ENCODE results near the gene EIF4EBP2. TPM values are rescaled to one million over a fixed set of nuclear protein-coding genes. Genes with fewer than 3 reads are reported as not detected.
A peak's percentile ranks its signal among the peaks of the same experiment; 100 is the strongest.

EIF4EBP2 gene, protein sequence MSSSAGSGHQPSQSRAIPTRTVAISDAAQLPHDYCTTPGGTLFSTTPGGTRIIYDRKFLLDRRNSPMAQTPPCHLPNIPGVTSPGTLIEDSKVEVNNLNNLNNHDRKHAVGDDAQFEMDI
- total RNA-seq (2022) (166 and 168 TPM in 2 replicates), Bru-seq, nascent RNA (percentile 98 among the genes with signal in this experiment), BruChase-seq, experiment 1, labeled RNA remaining after a 2-hour chase (percentile 99 among the genes with signal in this experiment), BruChase-seq, experiment 2, labeled RNA remaining after a 6-hour chase (percentile 100 among the genes with signal in this experiment)
- long read RNA-seq, full-length matches to known transcripts = 839 of 1,069 reads
- long read RNA-seq, partial matches to known transcripts = 198 of 1,069 reads
- long read RNA-seq, other reads (novel, unspliced or antisense) = 32 of 1,069 reads

GRCh38 chr10:70404036-70404786 lies at the start of gene EIF4EBP2:
TSS of gene EIF4EBP2 (plus strand) at chr10:70404145. CDS start at chr10:70404402, 257 bp downstream.
- no peak for TF ChIP-seq CTCF (IDR thresholded peaks at IDR 0.05; ENCODE audit: insufficient read depth in 1 of 2, low read depth in 1 of 2, low read length in 1 of 2, severe bottlenecking in 1 of 2, unreplicated experiment in 1 of 2)
- Histone ChIP-seq H3K36me3 (ENCODE audit: control insufficient read depth, insufficient read depth, low read length) (peaks cover 2% of the 10 kb centered on the region; the same call in 1 of the 2 replicates), H3K4me1 (peaks cover 15% of the 10 kb centered on the region), H3K4me3 (ENCODE audit: low read depth, low read length) (peak within 1 kb of the TSS; percentile 99), H3K27me3 (replicated peaks; ENCODE audit: control insufficient read depth, insufficient read depth, low read length) (no peaks in the 10 kb centered on the region), H3K9me3 (no peaks in the 10 kb centered on the region)
- POLR2A ChIA-PET = interaction anchor here (0.6 to 3.2 kb wide), 28 partner anchors 11 to 1512 kb away, joined by 3 to 39 read pairs (median 4); partner anchors contain the start of genes LRRC20, PPA1, SAR1A and TYSND1
- CTCF ChIA-PET = interaction anchor here (0.6 to 3.1 kb wide), 21 partner anchors 8 to 897 kb away, joined by 3 to 31 read pairs (median 6); partner anchors contain the start of gene TYSND1
- Mint-ChIP-seq H3K36me3 (ENCODE audit: insufficient read depth, unreplicated experiment) (peaks cover 44% of the 10 kb centered on the region), H3K9me3 (ENCODE audit: unreplicated experiment) (no peaks in the 10 kb centered on the region), H3K27ac (ENCODE audit: unreplicated experiment) (peak within 1 kb of the TSS; percentile 91), H3K4me1 (ENCODE audit: low read depth, unreplicated experiment) (peaks cover 47% of the 10 kb centered on the region), H3K27me3 (ENCODE audit: insufficient read depth, unreplicated experiment) (no peaks in the 10 kb centered on the region), H3K4me3 (ENCODE audit: unreplicated experiment) (peak within 1 kb of the TSS; percentile 95)
- BruUV-seq (replicated peaks) = no TSS peak
- peak; percentile 99 to 100 for DNase-seq
- intact Hi-C loops (cut with micrococcal nuclease; ENCODE audit: unreplicated experiment) = loop anchor here (1.0 kb wide), 1 partner anchor 42 kb away; no protein-coding TSS in a partner anchor

DNA sequence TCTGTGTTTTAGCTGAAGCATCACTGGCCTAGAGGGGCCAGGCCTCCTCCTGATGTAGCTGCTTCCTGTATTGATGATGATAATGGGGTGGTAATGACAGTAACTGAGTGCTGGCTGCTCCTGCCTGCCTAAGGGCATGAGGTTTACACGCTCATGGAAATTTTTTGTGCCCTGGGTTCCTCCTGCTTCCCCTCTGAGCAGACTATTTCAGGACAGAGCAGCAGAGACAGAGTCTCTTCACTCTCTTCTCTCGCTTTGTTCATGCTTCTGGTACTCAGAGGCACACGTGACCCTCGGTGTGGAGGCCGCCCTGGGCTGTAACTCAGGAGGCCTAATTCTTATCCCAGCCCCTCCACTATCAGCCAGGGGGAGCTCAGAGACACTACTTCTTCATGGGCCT lies 49.4 kb upstream of the EIF4EBP2 start:
- H3K27me3 Mint-ChIP-seq (ENCODE audit: insufficient read depth, unreplicated experiment) = no peaks in the 10 kb centered on the region
- peaks cover 41% of the 10 kb centered on the region for H3K4me1 Mint-ChIP-seq (ENCODE audit: low read depth, unreplicated experiment)
- intact Hi-C loops (cut with micrococcal nuclease; ENCODE audit: unreplicated experiment) = no loop called here
- ChIA-PET POLR2A (no interaction called here), CTCF (interaction anchor here (2.6 to 3.1 kb wide), 3 partner anchors 10 to 133 kb away, joined by 11 to 24 read pairs (median 12); no protein-coding TSS in a partner anchor)
- Histone ChIP-seq H3K4me3 (ENCODE audit: low read depth, low read length) (no peak overlapping the region), H3K9me3 (no peaks in the 10 kb centered on the region), H3K27me3 (replicated peaks; ENCODE audit: control insufficient read depth, insufficient read depth, low read length) (no peaks in the 10 kb centered on the region), H3K36me3 (ENCODE audit: control insufficient read depth, insufficient read depth, low read length) (no peaks in the 10 kb centered on the region), H3K4me1 (peaks cover 64% of the 10 kb centered on the region)
- no peak for DNase-seq
- TF ChIP-seq CTCF (IDR thresholded peaks at IDR 0.05; ENCODE audit: insufficient read depth in 1 of 2, low read depth in 1 of 2, low read length in 1 of 2, severe bottlenecking in 1 of 2, unreplicated experiment in 1 of 2) = no peak
- H3K27ac Mint-ChIP-seq (ENCODE audit: unreplicated experiment) = no peak overlapping the region
- no peak overlapping the region for H3K4me3 Mint-ChIP-seq (ENCODE audit: unreplicated experiment)
- H3K9me3 Mint-ChIP-seq (ENCODE audit: unreplicated experiment) = no peaks in the 10 kb centered on the region
- H3K36me3 Mint-ChIP-seq (ENCODE audit: insufficient read depth, unreplicated experiment) = no peaks in the 10 kb centered on the region
- no TSS peak for BruUV-seq (replicated peaks)
